Large intestine (tissue), 3 donors: ENCODE measurements around the gene DCAF5. TPM values are rescaled to one million over a fixed set of nuclear protein-coding genes. Genes with fewer than 3 reads are reported as not detected.
"Not testable (repeated sequence)": the region's sequence is repeated elsewhere in the genome, so short reads cannot be mapped to it uniquely, and the experiment has no call there.

Experiments
- DNase-seq, 2 donors: peaks; one replicate each; pipeline versions ENCODE4 v3.0.0 to v3.0.0-alpha.2; 2013
- H3K27ac ChIP-seq: one replicate; pipeline ENCODE4 v1.5.1; 2013; ENCODE audit warnings: low read length
- H3K27me3 ChIP-seq: 2 replicates; pipeline ENCODE4 v1.6.1; 2013; ENCODE audit warnings: low read length; ENCODE audit not compliant: control insufficient read depth, insufficient read depth
- H3K36me3 ChIP-seq: 2 replicates; pipeline ENCODE4 v1.6.1; 2013; ENCODE audit warnings: low read length; ENCODE audit not compliant: control insufficient read depth, insufficient read depth
- H3K4me1 ChIP-seq: one replicate; pipeline ENCODE4 v1.6.1; 2013; ENCODE audit warnings: low read length; ENCODE audit not compliant: control insufficient read depth, insufficient read depth
- H3K4me3 ChIP-seq: one replicate; pipeline ENCODE4 v1.5.1; 2013; ENCODE audit warnings: low read length
- H3K9me3 ChIP-seq: one replicate; pipeline ENCODE4 v1.6.1; 2013; ENCODE audit warnings: mild to moderate bottlenecking, low read depth, low read length, moderate library complexity; ENCODE audit not compliant: control insufficient read depth
- WGBS: methylation state at CpG from one replicate; pipeline ENCODE4 v1.1.5; 2013; ENCODE audit warnings: low lambda C conversion rate; ENCODE audit not compliant: insufficient coverage; 5-methylcytosine and 5-hydroxymethylcytosine counted together
- polyA plus RNA-seq: library from polyadenylated mRNA; unstranded; fragments of 120-200 nt; gene quantifications from one replicate; pipeline ENCODE4 v1.2.1, GENCODE V29; 2013

DCAF5 gene
- polyA plus RNA-seq, 1 donor = 46.0 TPM

DNA sequence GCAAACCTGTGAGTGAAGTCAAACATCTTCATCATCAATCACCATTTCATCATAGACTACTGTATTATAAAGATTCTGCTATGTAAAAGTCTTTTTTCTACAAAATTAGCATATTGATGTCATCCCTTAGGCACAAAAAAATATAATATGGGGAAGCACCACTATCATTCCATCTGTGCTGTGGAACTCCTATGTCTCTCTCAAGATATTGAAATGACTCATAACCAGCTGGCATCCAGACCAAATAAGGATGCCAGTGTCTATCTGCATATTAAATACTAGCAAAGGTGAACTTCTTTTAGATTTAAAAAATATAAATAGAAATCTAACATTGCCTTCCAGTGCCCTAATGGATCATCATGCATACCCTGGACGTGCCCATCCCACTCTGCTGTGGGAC, 17.9 kb upstream of the DCAF5 start:
- Histone ChIP-seq H3K9me3 (no peaks in the 10 kb centered on the region), H3K27ac (no peak overlapping the region), H3K4me3 (no peak overlapping the region), H3K4me1 (no peaks in the 10 kb centered on the region), H3K27me3 (no peaks in the 10 kb centered on the region), H3K36me3 (no peaks in the 10 kb centered on the region)
- DNase-seq = no peak
- no CpG with 5 or more reads among the region's 1 CpG for WGBS

DNA sequence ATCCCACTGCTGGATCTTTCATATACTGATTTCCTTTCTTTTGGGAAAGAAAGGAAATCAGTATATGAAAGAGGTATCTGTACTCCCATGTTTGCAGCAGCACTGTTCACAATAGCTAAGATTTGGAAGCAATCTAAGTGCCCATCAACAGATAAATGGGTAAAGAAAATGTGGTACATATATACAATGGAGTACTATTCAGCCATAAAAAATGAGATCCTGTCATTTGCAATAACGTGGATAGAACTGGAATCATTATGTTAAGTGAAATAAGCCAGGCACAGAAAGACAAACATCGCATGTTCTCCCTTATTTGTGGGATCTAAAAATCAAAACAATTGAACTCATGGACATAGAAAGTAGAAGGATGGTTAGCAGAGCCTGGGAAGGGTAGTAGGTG, 12.9 kb upstream of the DCAF5 start:
- 100% methylated on average over 2 of the region's 2 CpGs for WGBS
- not testable (repeated sequence) for H3K27ac ChIP-seq, H3K9me3 ChIP-seq, DNase-seq, H3K4me3 ChIP-seq, H3K4me1 ChIP-seq, H3K36me3 ChIP-seq, H3K27me3 ChIP-seq

DNA sequence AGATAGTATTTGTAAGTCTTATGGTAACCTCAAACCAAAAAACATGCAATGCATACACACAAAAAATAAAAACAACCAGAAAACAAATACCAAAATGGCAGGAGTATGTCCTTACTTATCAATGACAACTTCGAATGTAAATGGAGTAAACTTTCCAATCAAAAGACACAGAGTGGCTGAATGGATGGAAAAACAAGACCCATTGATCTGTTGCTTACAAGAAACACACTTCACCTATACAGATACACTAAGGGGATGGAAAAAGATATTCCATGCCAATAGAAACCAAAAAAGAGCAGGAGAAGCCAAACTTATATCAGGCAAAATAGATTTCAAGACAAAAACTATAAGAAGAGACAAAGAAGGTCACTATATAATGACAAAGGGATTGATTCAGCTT, 8.7 kb upstream of the DCAF5 start:
- Histone ChIP-seq H3K4me1 (no peaks in the 10 kb centered on the region), H3K27me3 (no peaks in the 10 kb centered on the region), H3K27ac (no peak overlapping the region), H3K4me3 (no peak overlapping the region), H3K9me3 (no peaks in the 10 kb centered on the region), H3K36me3 (no peaks in the 10 kb centered on the region)
- DNase-seq = no peak
- no CpG with 5 or more reads among the region's 1 CpG for WGBS

DNA sequence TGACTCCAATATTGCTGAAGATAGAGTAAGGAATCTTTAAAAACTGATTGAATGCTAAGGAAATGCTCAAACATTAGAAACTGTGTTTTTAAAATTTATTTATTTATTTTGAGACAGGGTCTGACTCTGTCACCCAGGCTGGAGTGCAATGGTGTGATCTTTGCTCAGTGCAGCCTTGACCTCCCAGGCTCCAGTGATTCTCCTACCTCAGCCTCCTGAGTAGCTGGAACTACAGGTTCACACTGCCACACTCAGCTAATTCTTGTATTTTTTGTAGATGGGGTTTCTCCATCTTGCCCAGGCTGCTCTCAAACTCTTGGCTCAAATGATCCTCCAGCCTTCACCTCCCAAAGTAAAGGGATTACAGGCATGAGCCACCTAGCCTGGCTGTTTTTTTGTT, 3.3 kb upstream of the DCAF5 start:
- no peak overlapping the region for H3K4me3 ChIP-seq
- peaks cover 2% of the 10 kb centered on the region for H3K9me3 ChIP-seq
- H3K4me1 ChIP-seq = no peaks in the 10 kb centered on the region
- H3K27me3 ChIP-seq = no peaks in the 10 kb centered on the region
- H3K36me3 ChIP-seq = no peaks in the 10 kb centered on the region
- no peak for DNase-seq
- H3K27ac ChIP-seq = no peak overlapping the region

DNA sequence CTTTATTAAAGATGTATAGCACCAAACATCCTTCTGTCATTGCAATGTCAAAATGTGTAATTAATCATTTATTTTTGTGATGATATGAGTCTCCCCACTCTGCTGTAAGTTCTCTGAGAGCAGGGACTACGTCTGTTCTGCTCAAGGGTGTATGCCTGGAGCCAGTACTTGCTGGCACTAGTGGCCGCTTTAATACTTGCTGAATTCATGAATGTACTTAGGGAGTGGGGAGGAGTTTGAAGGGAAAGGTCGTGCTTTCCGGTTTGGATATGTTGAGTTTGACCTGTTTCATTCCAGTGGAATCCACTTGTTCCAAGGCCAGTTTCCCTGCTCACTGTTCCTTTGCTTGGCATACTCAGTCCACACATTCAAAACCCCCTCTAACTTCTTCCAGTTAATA, 1.9 kb upstream of the DCAF5 start:
- WGBS = no CpG with 5 or more reads among the region's 4 CpGs
- DNase-seq = no peak

DNA sequence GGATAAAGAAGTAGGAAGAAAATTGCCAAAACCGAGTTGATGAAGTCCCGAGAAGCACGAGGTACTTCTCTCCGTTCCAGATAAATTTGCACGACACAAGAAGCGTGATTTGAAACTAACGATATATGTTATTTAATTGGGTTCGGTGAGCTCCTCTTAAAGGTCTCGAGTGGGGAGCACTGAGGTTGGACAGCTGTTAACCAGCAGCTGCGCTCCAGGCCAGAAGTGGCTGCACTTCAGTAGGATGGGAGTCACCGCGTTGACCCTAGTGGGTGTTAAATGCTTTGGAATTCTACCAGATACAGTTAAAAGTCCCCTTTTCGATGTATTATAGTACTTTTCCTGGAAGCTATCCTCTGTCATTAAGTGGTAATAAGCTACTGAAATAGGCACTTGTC, 953 bp upstream of the DCAF5 start:
- WGBS = 0% methylated on average over 2 of the region's 13 CpGs
- H3K4me3 ChIP-seq = peak overlapping the region; percentile 96
- peaks cover 2% of the 10 kb centered on the region for H3K4me1 ChIP-seq
- peaks cover 2% of the 10 kb centered on the region for H3K9me3 ChIP-seq
- DNase-seq = peak in 1 of 2 donors; percentile 22
- peak overlapping the region; percentile 84 for H3K27ac ChIP-seq
- no peaks in the 10 kb centered on the region for H3K27me3 ChIP-seq
- peaks cover 3% of the 10 kb centered on the region for H3K36me3 ChIP-seq

More for the DNA sequence above, 1.9 kb upstream of the DCAF5 start:
- Histone ChIP-seq H3K4me3 (no peak overlapping the region), H3K9me3 (peaks cover 2% of the 10 kb centered on the region), H3K27ac (no peak overlapping the region), H3K36me3 (no peaks in the 10 kb centered on the region), H3K4me1 (peaks cover 2% of the 10 kb centered on the region), H3K27me3 (no peaks in the 10 kb centered on the region)

DNA sequence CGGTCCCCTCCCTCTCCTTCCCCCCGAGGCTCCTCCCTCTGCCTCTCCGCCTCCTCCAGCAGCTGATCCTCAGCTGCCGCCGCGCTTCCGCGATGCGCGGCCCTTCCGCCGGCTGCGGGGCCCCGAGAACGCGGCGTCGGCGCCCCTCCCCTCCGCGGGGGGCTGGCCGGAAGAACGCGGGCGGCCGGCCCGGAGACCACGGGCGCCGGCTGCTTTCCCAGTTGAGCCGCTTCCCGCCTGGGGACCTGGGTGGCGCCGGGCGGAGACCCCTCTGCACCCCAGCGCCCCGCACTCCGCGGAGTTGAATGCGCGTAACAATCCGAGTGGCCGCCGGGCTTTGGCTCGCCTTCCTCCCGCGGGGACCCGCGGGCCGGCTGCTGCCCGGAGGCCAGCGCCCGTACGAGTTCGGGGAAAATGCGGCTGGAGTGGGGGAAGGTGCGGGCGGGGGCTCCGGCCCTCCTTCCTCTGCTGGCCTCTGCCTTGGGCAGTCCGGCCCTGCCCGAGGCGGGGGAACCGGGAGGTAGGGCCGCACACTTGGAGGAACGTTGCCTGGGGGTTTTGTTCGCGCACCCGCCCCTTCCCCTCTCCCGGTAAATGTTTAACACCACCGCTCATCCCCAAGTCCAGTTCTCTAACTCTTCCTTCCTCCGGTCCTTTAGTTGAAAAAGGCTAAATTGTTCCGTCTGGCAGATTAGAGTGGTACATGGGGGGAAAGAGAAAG, 393 bp upstream of the DCAF5 start:
- H3K27ac ChIP-seq = peak overlapping the region; percentile 84
- DNase-seq = peak; percentile 96 to 98
- peaks cover 2% of the 10 kb centered on the region for H3K9me3 ChIP-seq
- no peaks in the 10 kb centered on the region for H3K27me3 ChIP-seq
- peak overlapping the region; percentile 96 for H3K4me3 ChIP-seq
- H3K4me1 ChIP-seq = peaks cover 2% of the 10 kb centered on the region
- WGBS = no CpG with 5 or more reads among the region's 72 CpGs
- peaks cover 7% of the 10 kb centered on the region for H3K36me3 ChIP-seq

DNA sequence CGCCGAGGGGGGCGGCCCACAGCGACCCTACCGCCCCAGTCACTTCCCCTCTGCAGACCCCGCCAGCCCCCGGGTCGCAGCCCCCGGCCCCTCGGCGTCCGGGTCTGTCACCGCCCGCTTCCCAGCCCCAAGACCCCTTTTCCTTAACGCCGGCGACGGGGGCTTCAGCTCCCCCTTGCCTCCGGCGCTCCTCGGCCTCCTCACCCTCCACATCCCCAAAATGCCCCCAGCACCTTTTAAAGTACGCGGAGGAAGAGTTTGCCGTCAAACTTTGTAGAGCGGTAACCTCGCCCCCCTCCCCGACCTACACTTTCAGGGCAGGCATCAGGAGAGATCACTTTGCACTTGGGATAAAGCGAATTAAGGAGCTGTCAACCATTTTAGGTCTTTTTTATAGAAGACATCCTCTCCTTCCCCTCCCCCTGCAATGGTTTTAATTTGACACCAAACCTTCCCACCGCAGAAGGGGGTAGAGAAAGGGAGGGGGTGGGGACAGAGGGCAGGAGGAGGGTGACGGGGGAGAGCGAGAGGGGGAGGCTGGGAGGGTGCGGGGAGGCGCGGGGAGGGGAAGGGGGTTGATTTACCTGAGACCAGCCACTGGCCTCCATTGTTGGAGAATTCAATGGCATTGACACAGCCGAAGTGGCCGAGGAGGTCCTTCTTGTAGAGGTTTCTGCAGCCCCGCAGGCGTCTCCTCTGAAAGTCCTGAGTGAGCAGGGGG, 578 bp downstream of the DCAF5 start:
- DNase-seq = no peak
- Histone ChIP-seq H3K27me3 (no peaks in the 10 kb centered on the region), H3K4me3 (peak overlapping the region; percentile 96), H3K36me3 (peaks cover 7% of the 10 kb centered on the region), H3K27ac (peak overlapping the region; percentile 90), H3K9me3 (peaks cover 2% of the 10 kb centered on the region), H3K4me1 (peaks cover 2% of the 10 kb centered on the region)
- WGBS = no CpG with 5 or more reads among the region's 38 CpGs

DNA sequence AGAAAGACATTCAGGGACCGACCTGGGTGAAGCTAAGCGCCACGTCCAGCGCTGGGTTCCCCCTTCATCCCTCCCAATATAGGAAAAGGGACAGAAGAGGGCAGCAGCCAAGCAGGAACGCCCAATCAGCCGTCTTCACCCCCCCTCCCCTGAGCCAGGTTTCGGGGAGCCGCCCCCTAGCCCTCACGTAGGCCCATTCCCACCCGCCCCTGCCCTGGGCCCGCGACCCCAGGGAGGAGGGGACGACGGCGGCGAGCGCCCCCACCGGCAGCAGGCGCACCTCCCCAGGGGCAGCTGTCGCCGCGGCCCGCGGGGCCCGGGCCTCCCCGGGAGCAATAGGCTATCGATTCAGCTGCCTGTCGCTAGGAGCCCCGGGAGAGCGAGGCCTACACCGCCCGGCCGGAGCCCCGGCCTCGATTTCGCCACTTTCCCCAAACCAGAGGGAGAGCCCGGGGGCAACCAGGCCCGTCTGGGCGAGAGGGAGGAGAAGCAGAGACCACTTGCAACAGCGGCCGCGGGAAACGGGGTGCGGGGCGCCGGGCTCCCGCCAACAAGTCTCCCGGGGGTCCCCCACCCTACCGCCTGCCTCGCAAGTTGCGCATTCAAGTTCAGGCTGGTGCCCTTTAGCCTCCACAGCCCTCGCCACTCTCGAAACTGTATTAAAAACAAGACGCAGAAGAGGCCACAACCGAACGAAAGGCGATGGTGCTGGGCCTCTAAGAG, 1.3 kb downstream of the DCAF5 start:
- H3K36me3 ChIP-seq = peaks cover 7% of the 10 kb centered on the region
- H3K27ac ChIP-seq = peak overlapping the region; percentile 90
- H3K9me3 ChIP-seq = peaks cover 2% of the 10 kb centered on the region
- peak; percentile 72 to 86 for DNase-seq
- H3K4me1 ChIP-seq = peaks cover 2% of the 10 kb centered on the region
- H3K27me3 ChIP-seq = no peaks in the 10 kb centered on the region
- H3K4me3 ChIP-seq = peak overlapping the region; percentile 96
- WGBS = no CpG with 5 or more reads among the region's 57 CpGs

DNA sequence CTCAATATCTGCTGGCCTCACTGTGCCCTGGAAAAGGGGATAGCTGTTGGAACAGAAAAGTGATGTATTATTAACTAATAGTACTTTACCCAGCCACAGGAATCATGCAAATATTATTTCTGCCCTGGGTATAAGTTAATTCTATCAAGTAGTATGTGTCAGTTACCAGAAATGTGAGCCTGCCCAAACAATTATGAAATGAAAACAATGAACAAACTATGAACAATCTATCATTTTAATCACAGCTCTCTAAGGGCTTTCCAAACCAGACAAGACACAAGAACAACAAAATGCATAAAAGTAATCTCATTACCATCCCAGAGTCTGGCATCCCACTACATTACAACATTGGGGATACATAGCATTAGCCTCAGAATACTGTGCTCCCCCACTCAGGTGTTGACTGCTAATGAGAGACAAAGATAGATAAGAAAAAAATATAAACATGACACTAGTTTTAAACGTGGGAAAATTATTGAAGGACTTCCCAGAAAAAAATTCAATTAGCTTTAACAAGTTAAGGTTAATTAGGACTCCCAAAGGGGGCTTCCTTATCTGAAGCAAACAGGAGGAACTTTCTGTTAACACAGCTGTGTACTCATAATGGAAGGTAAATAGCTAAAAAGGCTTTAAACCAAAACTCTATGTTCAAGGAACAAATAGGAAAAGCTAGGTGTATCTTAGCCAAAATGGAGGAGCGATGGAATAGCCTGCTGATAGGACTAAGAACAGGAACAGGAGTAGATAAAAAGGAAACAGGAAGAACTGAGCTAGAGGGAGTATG, 3.3 kb downstream of the DCAF5 start:
- H3K9me3 ChIP-seq = peaks cover 2% of the 10 kb centered on the region
- no peak overlapping the region for H3K4me3 ChIP-seq
- WGBS = 45% methylated on average over 2 of the region's 2 CpGs
- H3K4me1 ChIP-seq = peaks cover 2% of the 10 kb centered on the region
- peaks cover 7% of the 10 kb centered on the region for H3K36me3 ChIP-seq
- H3K27ac ChIP-seq = no peak overlapping the region
- no peak for DNase-seq
- no peaks in the 10 kb centered on the region for H3K27me3 ChIP-seq
